ENCODE measurements around the gene PTX3. TPM values are rescaled to one million over a fixed set of nuclear protein-coding genes. Genes with fewer than 3 reads are reported as not detected.

The PTX3 gene
- total and polyA plus RNA-seq, 2 of the 13 experiments (the other 11 are each of a cell fraction or from before 2014, with no cell fraction given) = not detected

DNA sequence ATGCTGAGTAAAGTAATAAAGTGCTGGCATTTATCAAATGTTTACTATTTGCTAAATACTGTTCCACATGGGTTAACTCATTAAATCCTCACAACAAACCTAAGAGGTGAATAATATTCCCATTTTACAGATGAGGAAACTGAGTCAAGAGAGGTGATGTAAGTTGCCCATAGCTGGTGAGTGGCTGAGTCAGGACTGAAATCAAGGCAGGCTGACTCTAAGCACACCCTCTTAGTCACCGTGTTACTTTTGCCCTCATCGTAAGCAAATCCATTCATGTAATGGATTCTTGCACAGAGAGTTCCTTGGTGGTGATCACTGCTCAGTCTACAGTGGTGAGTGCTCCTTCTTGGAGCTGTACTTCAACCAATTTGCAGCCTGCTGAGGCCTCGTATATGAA is 28.9 kb upstream of the PTX3 start:
- no peak for ATAC-seq
- no peak for FAIRE-seq
- in situ Hi-C loops (cut with HindIII; ENCODE audit: extremely low pct_ligation_motif_present, low pct_unique_long_range_greater_than_20kb) = no loop called here
- no peaks in the 10 kb centered on the region for H4K20me1 ChIP-seq (ENCODE audit: insufficient read depth, low read length)
- no peaks in the 10 kb centered on the region for H3K36me3 ChIP-seq (replicated peaks in 1 of 2; ENCODE audit: control insufficient read depth in 1 of 2, insufficient read depth in 2 of 2, low read length in 2 of 2)
- H3K4me1 ChIP-seq (ENCODE audit: insufficient read depth, low read length) = no peaks in the 10 kb centered on the region
- 46% methylated on average over 3 of the region's 3 CpGs for WGBS (ENCODE audit: low lambda C conversion rate)
- no peaks in the 10 kb centered on the region for H3K9me3 ChIP-seq (ENCODE audit: low read length)
- H3K27ac ChIP-seq (ENCODE audit: extremely low read length, insufficient read depth, low read length) = no peak overlapping the region
- BruUV-seq (replicated peaks) = no TSS peak
- no peak overlapping the region for H3K4me3 ChIP-seq (replicated peaks in 1 of 3; ENCODE audit: insufficient read depth in 1 of 3, low read depth in 2 of 3, low read length in 3 of 3)
- no peak overlapping the region for H2AFZ ChIP-seq (ENCODE audit: low read length)
- no peak for DNase-seq (ENCODE audit: low spot score)
- ChIA-PET POLR2A (no interaction called here), CTCF (ENCODE audit: low intra/inter-chr PET ratio, low total read pairs) (no interaction called here)
- no peaks in the 10 kb centered on the region for H3K79me2 ChIP-seq (ENCODE audit: insufficient read depth, low read length)
- intact Hi-C loops (cut with micrococcal nuclease; ENCODE audit: unreplicated experiment) = no loop called here
- TF ChIP-seq, protein P1, sequence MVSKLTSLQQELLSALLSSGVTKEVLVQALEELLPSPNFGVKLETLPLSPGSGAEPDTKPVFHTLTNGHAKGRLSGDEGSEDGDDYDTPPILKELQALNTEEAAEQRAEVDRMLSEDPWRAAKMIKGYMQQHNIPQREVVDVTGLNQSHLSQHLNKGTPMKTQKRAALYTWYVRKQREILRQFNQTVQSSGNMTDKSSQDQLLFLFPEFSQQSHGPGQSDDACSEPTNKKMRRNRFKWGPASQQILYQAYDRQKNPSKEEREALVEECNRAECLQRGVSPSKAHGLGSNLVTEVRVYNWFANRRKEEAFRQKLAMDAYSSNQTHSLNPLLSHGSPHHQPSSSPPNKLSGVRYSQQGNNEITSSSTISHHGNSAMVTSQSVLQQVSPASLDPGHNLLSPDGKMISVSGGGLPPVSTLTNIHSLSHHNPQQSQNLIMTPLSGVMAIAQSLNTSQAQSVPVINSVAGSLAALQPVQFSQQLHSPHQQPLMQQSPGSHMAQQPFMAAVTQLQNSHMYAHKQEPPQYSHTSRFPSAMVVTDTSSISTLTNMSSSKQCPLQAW (CRISPR knock-in tag; IDR thresholded peaks at IDR 0.05) = no peak
- peak in 1 of 2 experiments; percentile 9; a peak in 1 of 4 replicates for TF ChIP-seq MAFK (conservative IDR thresholded peaks at IDR 0.05 in 1 of 2, IDR thresholded peaks at IDR 0.05 in 1 of 2; ENCODE audit: low read length in 2 of 2)
- TF ChIP-seq, protein P2, sequence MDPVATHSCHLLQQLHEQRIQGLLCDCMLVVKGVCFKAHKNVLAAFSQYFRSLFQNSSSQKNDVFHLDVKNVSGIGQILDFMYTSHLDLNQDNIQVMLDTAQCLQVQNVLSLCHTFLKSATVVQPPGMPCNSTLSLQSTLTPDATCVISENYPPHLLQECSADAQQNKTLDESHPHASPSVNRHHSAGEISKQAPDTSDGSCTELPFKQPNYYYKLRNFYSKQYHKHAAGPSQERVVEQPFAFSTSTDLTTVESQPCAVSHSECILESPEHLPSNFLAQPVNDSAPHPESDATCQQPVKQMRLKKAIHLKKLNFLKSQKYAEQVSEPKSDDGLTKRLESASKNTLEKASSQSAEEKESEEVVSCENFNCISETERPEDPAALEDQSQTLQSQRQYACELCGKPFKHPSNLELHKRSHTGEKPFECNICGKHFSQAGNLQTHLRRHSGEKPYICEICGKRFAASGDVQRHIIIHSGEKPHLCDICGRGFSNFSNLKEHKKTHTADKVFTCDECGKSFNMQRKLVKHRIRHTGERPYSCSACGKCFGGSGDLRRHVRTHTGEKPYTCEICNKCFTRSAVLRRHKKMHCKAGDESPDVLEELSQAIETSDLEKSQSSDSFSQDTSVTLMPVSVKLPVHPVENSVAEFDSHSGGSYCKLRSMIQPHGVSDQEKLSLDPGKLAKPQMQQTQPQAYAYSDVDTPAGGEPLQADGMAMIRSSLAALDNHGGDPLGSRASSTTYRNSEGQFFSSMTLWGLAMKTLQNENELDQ (CRISPR knock-in tag; IDR thresholded peaks at IDR 0.05; ENCODE audit: borderline replicate concordance) = no peak
- TF ChIP-seq, protein P3, sequence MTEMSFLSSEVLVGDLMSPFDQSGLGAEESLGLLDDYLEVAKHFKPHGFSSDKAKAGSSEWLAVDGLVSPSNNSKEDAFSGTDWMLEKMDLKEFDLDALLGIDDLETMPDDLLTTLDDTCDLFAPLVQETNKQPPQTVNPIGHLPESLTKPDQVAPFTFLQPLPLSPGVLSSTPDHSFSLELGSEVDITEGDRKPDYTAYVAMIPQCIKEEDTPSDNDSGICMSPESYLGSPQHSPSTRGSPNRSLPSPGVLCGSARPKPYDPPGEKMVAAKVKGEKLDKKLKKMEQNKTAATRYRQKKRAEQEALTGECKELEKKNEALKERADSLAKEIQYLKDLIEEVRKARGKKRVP (CRISPR knock-in tag; IDR thresholded peaks at IDR 0.05) = no peak
- H3K4me2 ChIP-seq (ENCODE audit: low read depth, low read length) = no peak overlapping the region
- H3K9ac ChIP-seq (ENCODE audit: insufficient read depth, low read depth, low read length) = no peak overlapping the region
- H3K27me3 ChIP-seq (ENCODE audit: control insufficient read depth in 1 of 2, insufficient read depth in 2 of 2, low read length in 2 of 2) = no peaks in the 10 kb centered on the region
